Germinal center (tissue), 1 donor: ENCODE data around the gene THOC3.
"Not testable (repeated sequence)": the region's sequence is repeated elsewhere in the genome, so short reads cannot be mapped to it uniquely, and the experiment has no call there.

ENCODE experiments used
- DNase-seq: peaks from one replicate; pipeline ENCODE4 v3.0.0; 2012; ENCODE audit warnings: mixed read lengths, low spot score

The THOC3 gene

GRCh38 chr5:175938489-175938888, 29.6 kb downstream of the THOC3 start:
- not testable (repeated sequence) for DNase-seq

- DNase-seq = not testable (repeated sequence)
Measured at GRCh38 chr5:175928752-175929151, 39.4 kb downstream of the THOC3 start.

GRCh38 chr5:175925106-175925505, 43.0 kb downstream of the THOC3 start:
- not testable (repeated sequence) for DNase-seq

GRCh38 chr5:175922192-175922885, 45.8 kb downstream of the THOC3 start:
- DNase-seq = no peak

DNA sequence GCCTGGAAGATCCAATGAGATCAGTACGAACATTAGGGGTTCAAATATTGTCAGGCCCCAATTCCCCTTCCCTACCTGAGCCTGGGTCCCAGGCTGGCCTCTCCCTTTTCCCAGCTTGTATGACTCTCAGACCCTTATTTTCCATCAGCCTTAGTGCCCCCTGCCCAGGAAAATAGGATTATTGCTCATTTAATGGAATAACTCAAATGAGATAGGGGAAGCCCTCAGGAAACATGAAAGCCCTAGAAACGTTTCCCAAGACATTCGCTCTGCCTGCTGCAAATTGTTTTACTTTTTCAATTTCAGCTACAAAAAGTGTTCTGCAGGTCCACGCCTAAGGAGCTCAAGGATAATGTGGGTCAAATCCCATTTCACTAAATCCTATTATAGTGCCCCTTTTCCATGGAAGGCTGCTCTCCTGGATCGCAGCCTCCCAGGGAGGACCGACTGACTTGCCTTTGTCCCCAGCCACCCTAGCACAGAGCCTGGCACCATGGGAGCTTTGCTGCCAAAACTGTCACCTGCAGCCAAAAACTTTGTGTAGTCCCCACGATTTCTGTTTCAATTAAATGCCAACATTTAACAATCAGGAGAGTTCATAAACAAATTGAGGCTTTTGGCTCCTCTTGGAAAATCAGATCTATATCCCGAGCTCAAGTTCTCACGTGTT, 46.9 kb downstream of the THOC3 start:
- DNase-seq = no peak

- DNase-seq = no peak
Measured at GRCh38 chr5:175920231-175920811, 47.8 kb downstream of the THOC3 start.

DNA sequence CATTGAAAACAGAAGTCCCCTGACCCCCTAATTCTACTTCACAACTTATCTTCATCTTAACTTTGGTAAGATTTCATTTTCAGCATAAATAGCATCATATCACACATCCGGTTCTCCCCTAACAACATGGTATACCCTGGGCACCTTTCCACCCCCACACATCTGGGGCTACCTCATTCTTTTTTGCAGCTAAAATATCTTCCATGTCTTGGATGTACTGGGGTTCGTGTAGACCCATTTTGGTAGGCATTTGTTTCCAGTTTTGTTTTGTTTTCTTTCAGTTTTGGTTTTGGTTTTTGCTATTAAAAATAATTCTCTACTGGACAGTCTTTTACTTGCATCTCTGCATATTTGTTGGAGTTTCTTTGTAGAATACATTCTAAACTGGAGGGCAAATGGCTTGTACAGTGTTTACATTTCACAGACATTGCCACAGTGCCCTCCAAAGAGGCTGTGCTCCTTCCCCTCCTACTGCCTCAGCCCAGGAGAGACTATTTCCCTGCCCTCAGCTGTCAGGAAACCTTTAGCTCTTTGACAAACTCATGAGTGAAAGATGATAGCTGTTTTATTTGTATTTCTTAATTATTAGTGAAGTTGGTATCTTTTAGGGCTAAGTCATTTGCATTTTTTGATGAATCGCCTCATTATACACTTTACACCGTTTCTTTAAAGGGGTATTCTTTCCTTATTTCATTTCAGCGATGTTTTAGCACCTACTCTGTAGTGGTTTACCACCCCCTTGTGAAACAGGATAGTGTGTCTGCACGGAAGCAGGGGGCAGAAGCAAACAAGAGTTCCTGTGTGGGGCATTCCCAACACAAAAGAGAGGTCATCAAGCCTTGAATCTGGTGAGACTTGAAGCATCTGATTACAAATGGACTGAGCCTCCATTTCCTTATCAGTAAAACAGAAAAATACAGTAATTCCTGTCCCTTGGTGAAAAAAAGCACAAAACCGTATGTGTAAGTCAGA, 52.8 kb downstream of the THOC3 start:
- DNase-seq = not testable (repeated sequence)

DNA sequence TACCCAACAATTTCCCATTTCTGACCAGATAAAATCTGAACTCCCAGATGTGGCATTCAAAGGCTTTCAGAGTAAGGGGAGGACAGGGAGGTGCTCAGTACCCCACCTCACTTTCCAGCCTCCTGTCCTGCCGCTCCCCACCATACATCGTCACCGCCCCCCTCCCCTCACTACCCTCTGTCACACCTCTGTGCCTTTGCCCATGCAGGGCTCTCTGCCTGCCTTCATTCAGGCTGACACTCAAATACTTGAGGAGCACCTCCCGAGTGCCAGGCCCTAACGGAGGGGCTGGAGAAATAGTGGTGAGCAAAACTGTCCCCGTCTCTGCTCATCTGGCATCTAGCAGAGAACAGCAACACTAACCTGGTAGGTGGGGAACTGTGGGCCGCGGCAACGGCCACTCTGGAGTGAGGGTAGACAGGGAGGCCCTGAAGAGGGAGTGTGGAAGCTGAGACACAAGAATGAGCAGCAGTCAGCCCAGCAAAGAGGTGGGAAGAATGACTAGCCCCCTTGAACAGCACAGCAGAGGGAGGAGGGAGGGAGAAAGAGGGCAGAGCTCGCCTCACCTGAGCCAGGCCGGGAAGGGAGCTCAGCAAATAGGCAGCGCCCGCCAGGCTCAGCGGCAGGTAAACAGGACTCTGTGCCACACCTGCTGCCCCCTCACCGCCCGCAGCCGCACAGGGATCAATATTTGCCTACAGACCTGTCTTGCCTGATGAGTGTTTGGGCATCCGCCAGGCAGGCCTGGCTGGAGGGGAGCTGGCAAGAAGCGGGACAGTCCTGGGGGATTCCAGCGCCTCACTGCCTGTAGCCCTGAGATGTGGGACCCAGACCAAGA, 54.1 kb downstream of the THOC3 start:
- not testable (repeated sequence) for DNase-seq

GRCh38 chr5:175910072-175910471, 58.0 kb downstream of the THOC3 start:
- DNase-seq = not testable (repeated sequence)
